Left ventricle myocardium inferior (tissue), 1 donor: ENCODE measurements around the gene PARP8. TPM values are rescaled to one million over a fixed set of nuclear protein-coding genes. Genes with fewer than 3 reads are reported as not detected.

Experiments
- DNase-seq: peaks from one replicate; pipeline ENCODE4 v3.0.0-alpha.2; 2020
- H3K27ac ChIP-seq: fragments of 200-600 bp; replicated peaks from 2 replicates; pipeline ENCODE4 v1.8.0; 2021
- H3K27me3 ChIP-seq: fragments of 200-600 bp; 2 replicates; pipeline ENCODE4 v1.8.0; 2021; ENCODE audit warnings: low read depth
- H3K36me3 ChIP-seq: fragments of 200-600 bp; 2 replicates; pipeline ENCODE4 v1.8.0; 2021
- H3K4me1 ChIP-seq: fragments of 200-600 bp; 2 replicates; pipeline ENCODE4 v1.8.0; 2021
- H3K4me3 ChIP-seq: fragments of 200-600 bp; 2 replicates; pipeline ENCODE4 v1.8.0; 2021; ENCODE audit warnings: mild to moderate bottlenecking, moderate library complexity
- H3K9me3 ChIP-seq: fragments of 200-600 bp; replicated peaks from 2 replicates; pipeline ENCODE4 v1.8.0; 2021
- CTCF ChIP-seq: fragments of 200-600 bp; IDR thresholded peaks from 2 replicates; pipeline ENCODE4 v1.8.0; 2021; ENCODE audit warnings: antibody characterized with exemption, mild to moderate bottlenecking, borderline replicate concordance
- intact Hi-C: fragments of 100-400 bp; cut with micrococcal nuclease; formaldehyde crosslinking; loops from one replicate; pipeline ENCODE4 v1.11.0; 2022
- total RNA-seq: library from RNA; stranded (reverse); fragmentation: NEBNext Ultra II Directional; extraction: Animal tissue kit (Norgen Biotek cat#: 25700); gene quantifications from one replicate; pipeline ENCODE4 v1.2.1, GENCODE V29; 2021
- donor health status: DM: no; HTN: yes; CAD: no; lungs with severe emphysema.

PARP8 gene
- total RNA-seq, 1 donor from 2014 or later = 6.6 TPM

GRCh38 chr5:50720061-50720710 is 53.7 kb downstream of the PARP8 start:
- no peak for DNase-seq
- no peaks in the 10 kb centered on the region for H3K36me3 ChIP-seq

GRCh38 chr5:50722223-50722622 is 55.8 kb downstream of the PARP8 start:
- no peak overlapping the region for H3K4me3 ChIP-seq
- no peaks in the 10 kb centered on the region for H3K27me3 ChIP-seq
- DNase-seq = no peak
- no peaks in the 10 kb centered on the region for H3K36me3 ChIP-seq
- intact Hi-C loops = no loop called here
- no peak overlapping the region for H3K27ac ChIP-seq
- no peaks in the 10 kb centered on the region for H3K9me3 ChIP-seq
- H3K4me1 ChIP-seq = peaks cover 8% of the 10 kb centered on the region
- TF ChIP-seq CTCF = no peak

More at GRCh38 chr5:50720061-50720710, 53.7 kb downstream of the PARP8 start:
- Histone ChIP-seq H3K4me3 (no peak overlapping the region), H3K27ac (no peak overlapping the region), H3K27me3 (no peaks in the 10 kb centered on the region), H3K9me3 (no peaks in the 10 kb centered on the region), H3K4me1 (no peaks in the 10 kb centered on the region)
- intact Hi-C loops = no loop called here
- no peak for TF ChIP-seq CTCF

- intact Hi-C loops = no loop called here
- no peak overlapping the region for H3K27ac ChIP-seq
- H3K27me3 ChIP-seq = no peaks in the 10 kb centered on the region
- H3K36me3 ChIP-seq = no peaks in the 10 kb centered on the region
- H3K9me3 ChIP-seq = no peaks in the 10 kb centered on the region
- no peak overlapping the region for H3K4me3 ChIP-seq
- TF ChIP-seq CTCF = no peak
- peaks cover 10% of the 10 kb centered on the region for H3K4me1 ChIP-seq
- no peak for DNase-seq
Observed at GRCh38 chr5:50724262-50724661, 57.8 kb downstream of the PARP8 start.

- no peaks in the 10 kb centered on the region for H3K27me3 ChIP-seq
- no peaks in the 10 kb centered on the region for H3K36me3 ChIP-seq
- H3K4me1 ChIP-seq = peaks cover 10% of the 10 kb centered on the region
- H3K9me3 ChIP-seq = no peaks in the 10 kb centered on the region
- no peak for TF ChIP-seq CTCF
- intact Hi-C loops = no loop called here
- no peak for DNase-seq
- H3K4me3 ChIP-seq = no peak overlapping the region
- no peak overlapping the region for H3K27ac ChIP-seq
Observed at GRCh38 chr5:50725800-50726474, 59.5 kb downstream of the PARP8 start.

- H3K27me3 ChIP-seq = no peaks in the 10 kb centered on the region
- no peak overlapping the region for H3K27ac ChIP-seq
- no peak overlapping the region for H3K4me3 ChIP-seq
- H3K4me1 ChIP-seq = peaks cover 10% of the 10 kb centered on the region
- no peak for TF ChIP-seq CTCF
- DNase-seq = no peak
- H3K36me3 ChIP-seq = no peaks in the 10 kb centered on the region
- intact Hi-C loops = no loop called here
- H3K9me3 ChIP-seq = no peaks in the 10 kb centered on the region
Observed at GRCh38 chr5:50726475-50727148, 60.2 kb downstream of the PARP8 start.
